ENCODE results near the gene TCP11L2. TPM values are rescaled to one million over a fixed set of nuclear protein-coding genes. Genes with fewer than 3 reads are reported as not detected.
A peak's percentile ranks its signal among the peaks of the same experiment; 100 is the strongest.

TCP11L2 gene
- total and polyA plus RNA-seq, 2 of the 13 experiments (the other 11 are each of a cell fraction or from before 2014, with no cell fraction given): 4.6 to 24.1 TPM

GRCh38 chr12:106357549-106358395 lies 55.2 kb downstream of the TCP11L2 start, which contains the start of gene POLR3B (continued):
- TF ChIP-seq, protein P1, sequence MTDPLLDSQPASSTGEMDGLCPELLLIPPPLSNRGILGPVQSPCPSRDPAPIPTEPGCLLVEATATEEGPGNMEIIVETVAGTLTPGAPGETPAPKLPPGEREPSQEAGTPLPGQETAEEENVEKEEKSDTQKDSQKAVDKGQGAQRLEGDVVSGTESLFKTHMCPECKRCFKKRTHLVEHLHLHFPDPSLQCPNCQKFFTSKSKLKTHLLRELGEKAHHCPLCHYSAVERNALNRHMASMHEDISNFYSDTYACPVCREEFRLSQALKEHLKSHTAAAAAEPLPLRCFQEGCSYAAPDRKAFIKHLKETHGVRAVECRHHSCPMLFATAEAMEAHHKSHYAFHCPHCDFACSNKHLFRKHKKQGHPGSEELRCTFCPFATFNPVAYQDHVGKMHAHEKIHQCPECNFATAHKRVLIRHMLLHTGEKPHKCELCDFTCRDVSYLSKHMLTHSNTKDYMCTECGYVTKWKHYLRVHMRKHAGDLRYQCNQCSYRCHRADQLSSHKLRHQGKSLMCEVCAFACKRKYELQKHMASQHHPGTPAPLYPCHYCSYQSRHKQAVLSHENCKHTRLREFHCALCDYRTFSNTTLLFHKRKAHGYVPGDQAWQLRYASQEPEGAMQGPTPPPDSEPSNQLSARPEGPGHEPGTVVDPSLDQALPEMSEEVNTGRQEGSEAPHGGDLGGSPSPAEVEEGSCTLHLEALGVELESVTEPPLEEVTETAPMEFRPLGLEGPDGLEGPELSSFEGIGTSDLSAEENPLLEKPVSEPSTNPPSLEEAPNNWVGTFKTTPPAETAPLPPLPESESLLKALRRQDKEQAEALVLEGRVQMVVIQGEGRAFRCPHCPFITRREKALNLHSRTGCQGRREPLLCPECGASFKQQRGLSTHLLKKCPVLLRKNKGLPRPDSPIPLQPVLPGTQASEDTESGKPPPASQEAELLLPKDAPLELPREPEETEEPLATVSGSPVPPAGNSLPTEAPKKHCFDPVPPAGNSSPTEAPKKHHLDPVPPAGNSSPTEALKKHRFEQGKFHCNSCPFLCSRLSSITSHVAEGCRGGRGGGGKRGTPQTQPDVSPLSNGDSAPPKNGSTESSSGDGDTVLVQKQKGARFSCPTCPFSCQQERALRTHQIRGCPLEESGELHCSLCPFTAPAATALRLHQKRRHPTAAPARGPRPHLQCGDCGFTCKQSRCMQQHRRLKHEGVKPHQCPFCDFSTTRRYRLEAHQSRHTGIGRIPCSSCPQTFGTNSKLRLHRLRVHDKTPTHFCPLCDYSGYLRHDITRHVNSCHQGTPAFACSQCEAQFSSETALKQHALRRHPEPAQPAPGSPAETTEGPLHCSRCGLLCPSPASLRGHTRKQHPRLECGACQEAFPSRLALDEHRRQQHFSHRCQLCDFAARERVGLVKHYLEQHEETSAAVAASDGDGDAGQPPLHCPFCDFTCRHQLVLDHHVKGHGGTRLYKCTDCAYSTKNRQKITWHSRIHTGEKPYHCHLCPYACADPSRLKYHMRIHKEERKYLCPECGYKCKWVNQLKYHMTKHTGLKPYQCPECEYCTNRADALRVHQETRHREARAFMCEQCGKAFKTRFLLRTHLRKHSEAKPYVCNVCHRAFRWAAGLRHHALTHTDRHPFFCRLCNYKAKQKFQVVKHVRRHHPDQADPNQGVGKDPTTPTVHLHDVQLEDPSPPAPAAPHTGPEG (CRISPR knock-in tag; IDR thresholded peaks at IDR 0.05): peak; percentile 80; the same call in 1 of the 2 replicates
- TF ChIP-seq, protein P2, sequence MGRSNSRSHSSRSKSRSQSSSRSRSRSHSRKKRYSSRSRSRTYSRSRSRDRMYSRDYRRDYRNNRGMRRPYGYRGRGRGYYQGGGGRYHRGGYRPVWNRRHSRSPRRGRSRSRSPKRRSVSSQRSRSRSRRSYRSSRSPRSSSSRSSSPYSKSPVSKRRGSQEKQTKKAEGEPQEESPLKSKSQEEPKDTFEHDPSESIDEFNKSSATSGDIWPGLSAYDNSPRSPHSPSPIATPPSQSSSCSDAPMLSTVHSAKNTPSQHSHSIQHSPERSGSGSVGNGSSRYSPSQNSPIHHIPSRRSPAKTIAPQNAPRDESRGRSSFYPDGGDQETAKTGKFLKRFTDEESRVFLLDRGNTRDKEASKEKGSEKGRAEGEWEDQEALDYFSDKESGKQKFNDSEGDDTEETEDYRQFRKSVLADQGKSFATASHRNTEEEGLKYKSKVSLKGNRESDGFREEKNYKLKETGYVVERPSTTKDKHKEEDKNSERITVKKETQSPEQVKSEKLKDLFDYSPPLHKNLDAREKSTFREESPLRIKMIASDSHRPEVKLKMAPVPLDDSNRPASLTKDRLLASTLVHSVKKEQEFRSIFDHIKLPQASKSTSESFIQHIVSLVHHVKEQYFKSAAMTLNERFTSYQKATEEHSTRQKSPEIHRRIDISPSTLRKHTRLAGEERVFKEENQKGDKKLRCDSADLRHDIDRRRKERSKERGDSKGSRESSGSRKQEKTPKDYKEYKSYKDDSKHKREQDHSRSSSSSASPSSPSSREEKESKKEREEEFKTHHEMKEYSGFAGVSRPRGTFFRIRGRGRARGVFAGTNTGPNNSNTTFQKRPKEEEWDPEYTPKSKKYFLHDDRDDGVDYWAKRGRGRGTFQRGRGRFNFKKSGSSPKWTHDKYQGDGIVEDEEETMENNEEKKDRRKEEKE (IDR thresholded peaks at IDR 0.05): no peak
- TF ChIP-seq ZNF878 (CRISPR knock-in tag; IDR thresholded peaks at IDR 0.05) (peak; percentile 67; the same call in 1 of the 2 replicates), TP53 (CRISPR knock-in tag; conservative IDR thresholded peaks at IDR 0.05) (peak; percentile 89; the same call in 1 of the 2 replicates), SIX4 (CRISPR knock-in tag; IDR thresholded peaks at IDR 0.05) (peak; percentile 42; the same call in 1 of the 2 replicates), ZNF337 (CRISPR knock-in tag; IDR thresholded peaks at IDR 0.05; ENCODE audit: borderline replicate concordance, low read depth) (peak; percentile 89; the same call in 1 of the 2 replicates), ATF2 (CRISPR knock-in tag; IDR thresholded peaks at IDR 0.05) (peak; percentile 86), WIZ (CRISPR knock-in tag; IDR thresholded peaks at IDR 0.05) (0 out of 2 replicates have a peak, but pooled peaks have one; percentile 34), ZNF879 (CRISPR knock-in tag; IDR thresholded peaks at IDR 0.05) (no peak), ZNF232 (CRISPR knock-in tag; IDR thresholded peaks at IDR 0.05; ENCODE audit: borderline replicate concordance) (peak; percentile 79; the same call in 1 of the 2 replicates), SP140L (CRISPR knock-in tag; IDR thresholded peaks at IDR 0.05; ENCODE audit: borderline replicate concordance) (peak; percentile 0; the same call in 1 of the 2 replicates), ADNP (CRISPR knock-in tag; IDR thresholded peaks at IDR 0.05) (no peak), ZNF883 (CRISPR knock-in tag; IDR thresholded peaks at IDR 0.05; ENCODE audit: not compliant biosample characterization) (peak; percentile 80), AGO2 (optimal IDR thresholded peaks at IDR 0.05; ENCODE audit: low read depth, low read length) (peak; percentile 81), TRIM22 (IDR thresholded peaks at IDR 0.05) (no peak), TOE1 (CRISPR knock-in tag; IDR thresholded peaks at IDR 0.05) (peak; percentile 94)
